ENCODE results near the gene FKBP3. TPM values are rescaled to one million over a fixed set of nuclear protein-coding genes. Genes with fewer than 3 reads are reported as not detected.

The FKBP3 gene
- total RNA-seq, 1 experiment from 2014 or later, result 61.7 TPM

DNA sequence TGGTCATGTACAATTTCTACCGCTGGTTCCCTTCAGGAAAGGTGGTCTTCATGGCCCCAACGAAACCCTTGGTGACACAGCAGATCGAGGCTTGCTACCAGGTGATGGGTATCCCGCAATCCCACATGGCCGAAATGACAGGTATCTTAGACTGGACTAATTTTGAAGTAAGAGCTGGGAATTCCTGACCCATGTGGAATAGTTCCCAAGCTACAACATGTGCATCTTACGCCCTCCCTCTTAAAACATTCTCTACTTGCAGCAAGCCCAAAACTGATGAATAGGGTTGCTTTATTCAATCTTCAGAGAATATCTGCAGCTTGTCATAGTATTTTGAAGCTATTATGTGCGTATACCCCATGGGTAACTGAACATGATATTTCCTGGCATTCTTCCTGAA lies 2.1 kb upstream of the FKBP3 start:
- no peaks in the 10 kb centered on the region for H3K27me3 Mint-ChIP-seq (ENCODE audit: insufficient read depth, unreplicated experiment)
- POLR2A ChIA-PET, result interaction anchor here (0.6 to 8.9 kb wide), 20 partner anchors 9 to 239 kb away, joined by 3 to 165 read pairs (median 4); partner anchors contain the start of genes KLHL28, MIS18BP1, PRPF39 and TOGARAM1
- peaks cover 18% of the 10 kb centered on the region for H3K4me1 Mint-ChIP-seq (ENCODE audit: insufficient read depth, unreplicated experiment)
- H3K4me3 Mint-ChIP-seq (ENCODE audit: unreplicated experiment), result peak overlapping the region; percentile 100
- no peak for TF ChIP-seq CTCF (IDR thresholded peaks at IDR 0.05; ENCODE audit: unreplicated experiment)
- intact Hi-C loops (cut with micrococcal nuclease), result loop anchor here (5.0 kb wide), 1 partner anchor 61 kb away; no protein-coding TSS in a partner anchor
- CTCF ChIA-PET, result interaction anchor here (0.8 to 3.4 kb wide), 5 partner anchors 39 to 223 kb away, joined by 3 to 12 read pairs (median 3); partner anchors contain the start of gene MIS18BP1
- peak overlapping the region; percentile 99 for H3K27ac Mint-ChIP-seq (ENCODE audit: low read depth, unreplicated experiment)
- no peaks in the 10 kb centered on the region for H3K9me3 Mint-ChIP-seq (ENCODE audit: unreplicated experiment)
- DNase-seq (ENCODE audit: unreplicated experiment), result no peak
- H3K36me3 Mint-ChIP-seq (ENCODE audit: insufficient read depth, unreplicated experiment), result no peaks in the 10 kb centered on the region
- BruUV-seq (replicated peaks), result no TSS peak

- Mint-ChIP-seq H3K4me1 (ENCODE audit: insufficient read depth, unreplicated experiment) (peaks cover 18% of the 10 kb centered on the region), H3K27ac (ENCODE audit: low read depth, unreplicated experiment) (peak within 1 kb of the TSS; percentile 99), H3K27me3 (ENCODE audit: insufficient read depth, unreplicated experiment) (no peaks in the 10 kb centered on the region), H3K4me3 (ENCODE audit: unreplicated experiment) (peak within 1 kb of the TSS; percentile 100), H3K9me3 (ENCODE audit: unreplicated experiment) (no peaks in the 10 kb centered on the region), H3K36me3 (ENCODE audit: insufficient read depth, unreplicated experiment) (no peaks in the 10 kb centered on the region)
- no TSS peak for BruUV-seq (replicated peaks)
- intact Hi-C loops (cut with micrococcal nuclease), result loop anchor here (2.0 to 5.0 kb wide), 3 partner anchors 51 to 117 kb away; partner anchors contain the start of genes MIS18BP1 and PRPF39
- peak; percentile 99 for DNase-seq (ENCODE audit: unreplicated experiment)
- ChIA-PET POLR2A (interaction anchor here (0.7 to 8.9 kb wide), 20 partner anchors 9 to 239 kb away, joined by 3 to 165 read pairs (median 4); partner anchors contain the start of genes KLHL28, MIS18BP1, PRPF39 and TOGARAM1), CTCF (interaction anchor here (0.6 to 3.4 kb wide), 5 partner anchors 40 to 222 kb away, joined by 3 to 12 read pairs (median 3); no protein-coding TSS in a partner anchor)
- no peak for TF ChIP-seq CTCF (IDR thresholded peaks at IDR 0.05; ENCODE audit: unreplicated experiment)
Observed at GRCh38 chr14:45135659-45136395, 1.5 kb upstream of the FKBP3 start, which contains the start of gene FANCM. FANCM (plus strand) TSS chr14:45135930; CDS start chr14:45136032, 102 bp downstream.

- peak; percentile 27 for DNase-seq (ENCODE audit: unreplicated experiment)
- H3K4me3 Mint-ChIP-seq (ENCODE audit: unreplicated experiment), result peak overlapping the region; percentile 100
- intact Hi-C loops (cut with micrococcal nuclease), result loop anchor here (2.0 to 5.0 kb wide), 3 partner anchors 50 to 118 kb away; partner anchors contain the start of genes MIS18BP1 and PRPF39
- TF ChIP-seq CTCF (IDR thresholded peaks at IDR 0.05; ENCODE audit: unreplicated experiment), result no peak
- H3K9me3 Mint-ChIP-seq (ENCODE audit: unreplicated experiment), result no peaks in the 10 kb centered on the region
- H3K36me3 Mint-ChIP-seq (ENCODE audit: insufficient read depth, unreplicated experiment), result no peaks in the 10 kb centered on the region
- H3K27me3 Mint-ChIP-seq (ENCODE audit: insufficient read depth, unreplicated experiment), result no peaks in the 10 kb centered on the region
- POLR2A ChIA-PET, result interaction anchor here (0.7 to 8.9 kb wide), 20 partner anchors 10 to 238 kb away, joined by 3 to 165 read pairs (median 6); partner anchors contain the start of genes KLHL28, MIS18BP1, PRPF39 and TOGARAM1
- CTCF ChIA-PET, result interaction anchor here (0.6 to 3.4 kb wide), 4 partner anchors 64 to 222 kb away, joined by 3 to 12 read pairs (median 4); no protein-coding TSS in a partner anchor
- no TSS peak for BruUV-seq (replicated peaks)
- peak overlapping the region; percentile 99 for H3K27ac Mint-ChIP-seq (ENCODE audit: low read depth, unreplicated experiment)
- H3K4me1 Mint-ChIP-seq (ENCODE audit: insufficient read depth, unreplicated experiment), result peaks cover 18% of the 10 kb centered on the region
Observed at GRCh38 chr14:45135156-45135555, 875 bp upstream of the FKBP3 start.

DNA sequence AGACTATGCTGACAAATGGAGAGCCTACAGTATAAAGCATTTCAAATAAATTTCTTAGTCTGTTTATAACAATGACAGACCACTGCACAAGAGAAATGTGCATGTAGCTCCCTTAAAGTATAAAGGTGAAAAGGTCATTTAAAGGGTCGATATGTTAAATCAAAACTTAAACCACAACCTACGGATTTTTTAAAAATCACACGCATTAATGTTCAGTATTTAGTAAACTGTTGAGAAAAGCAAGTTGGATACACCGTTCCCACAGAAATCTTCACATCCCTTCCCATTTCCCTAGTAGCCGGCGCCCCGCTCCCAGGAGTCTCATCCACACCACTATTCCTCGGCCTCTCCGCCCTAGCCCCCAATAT lies 614 bp downstream of the FKBP3 start:
- TSS peak; percentile 72 for BruUV-seq (replicated peaks)
- POLR2A ChIA-PET, result interaction anchor here (0.6 to 8.9 kb wide), 28 partner anchors 9 to 220 kb away, joined by 3 to 165 read pairs (median 5); partner anchors contain the start of genes KLHL28, MIS18BP1, PRPF39 and TOGARAM1
- peak overlapping the region; percentile 100 for H3K4me3 Mint-ChIP-seq (ENCODE audit: unreplicated experiment)

More for the DNA sequence above, 614 bp downstream of the FKBP3 start:
- Mint-ChIP-seq H3K36me3 (ENCODE audit: insufficient read depth, unreplicated experiment) (no peaks in the 10 kb centered on the region), H3K27me3 (ENCODE audit: insufficient read depth, unreplicated experiment) (no peaks in the 10 kb centered on the region), H3K4me1 (ENCODE audit: insufficient read depth, unreplicated experiment) (peaks cover 13% of the 10 kb centered on the region), H3K27ac (ENCODE audit: low read depth, unreplicated experiment) (peak overlapping the region; percentile 99), H3K9me3 (ENCODE audit: unreplicated experiment) (no peaks in the 10 kb centered on the region)
- CTCF ChIA-PET, result interaction anchor here (0.6 to 2.0 kb wide), 11 partner anchors 15 to 220 kb away, joined by 3 to 10 read pairs (median 3); partner anchors contain the start of gene MIS18BP1
- TF ChIP-seq CTCF (IDR thresholded peaks at IDR 0.05; ENCODE audit: unreplicated experiment), result no peak
- no peak for DNase-seq (ENCODE audit: unreplicated experiment)
- intact Hi-C loops (cut with micrococcal nuclease), result loop anchor here (1.0 to 2.0 kb wide), 5 partner anchors 49 to 220 kb away; partner anchors contain the start of genes KLHL28, MIS18BP1 and PRPF39
